Raji (cell line): ENCODE measurements around the gene SLC37A4.

Source experiments
- POLR2A ChIP-seq: IDR thresholded peaks from 2 replicates; pipeline ENCODE4 v1.6.1; 2011; ENCODE audit warnings: low read depth, low read length, control low read depth; ENCODE audit not compliant: insufficient read depth

SLC37A4 gene

GRCh38 chr11:119025978-119026766 is 4.5 kb downstream of the SLC37A4 start:
- TF ChIP-seq POLR2A: no peak

- no peak for TF ChIP-seq POLR2A
Measured at GRCh38 chr11:119025541-119025940, 5.1 kb downstream of the SLC37A4 start.

GRCh38 chr11:119025099-119025473 is 5.6 kb downstream of the SLC37A4 start:
- TF ChIP-seq POLR2A: no peak

- no peak for TF ChIP-seq POLR2A
Measured at GRCh38 chr11:119024430-119025098, 6.1 kb downstream of the SLC37A4 start.

- TF ChIP-seq POLR2A: no peak
Measured at GRCh38 chr11:119023741-119024140, 6.9 kb downstream of the SLC37A4 start.

- TF ChIP-seq POLR2A: no peak
Measured at GRCh38 chr11:119021631-119022030, 9.0 kb downstream of the SLC37A4 start.

GRCh38 chr11:119019996-119020395 is 10.7 kb downstream of the SLC37A4 start:
- no peak for TF ChIP-seq POLR2A

GRCh38 chr11:119018074-119018938 is 12.4 kb downstream of the SLC37A4 start, which contains the start of the genes RPS25 and TRAPPC4:
Gene RPS25 (minus strand): TSS chr11:119018343. CDS start chr11:119018284, 59 bp downstream.
Gene TRAPPC4 (plus strand): TSS chr11:119018766. CDS start chr11:119018796, 30 bp downstream.
- peak; percentile 96 for TF ChIP-seq POLR2A

- TF ChIP-seq POLR2A: 0 out of 2 replicates have a peak, but pooled peaks have one; percentile 9
Measured at GRCh38 chr11:119016216-119017009, 14.3 kb downstream of the SLC37A4 start.

GRCh38 chr11:119015054-119015611 is 15.5 kb downstream of the SLC37A4 start:
- TF ChIP-seq POLR2A: no peak

GRCh38 chr11:119014209-119014924 is 16.3 kb downstream of the SLC37A4 start:
- no peak for TF ChIP-seq POLR2A

GRCh38 chr11:119012629-119013170 is 18.0 kb downstream of the SLC37A4 start:
- no peak for TF ChIP-seq POLR2A

- TF ChIP-seq POLR2A: no peak
Measured at GRCh38 chr11:119011476-119012053, 19.1 kb downstream of the SLC37A4 start.
